Stimulated activated CD4-positive, alpha-beta T cell treated with anti-CD3 and anti-CD28 coated beads, Interleukin-2, amount 100 ng/mL, for 24 hours (primary cell): Measurements from ENCODE around the gene NOXO1.
A peak's percentile ranks its signal among the peaks of the same experiment; 100 is the strongest.

Experiments used
- DNase-seq, 2 donors: peaks; one replicate each; pipeline ENCODE4 v3.0.0-alpha.2; 2020

NOXO1 gene

DNA sequence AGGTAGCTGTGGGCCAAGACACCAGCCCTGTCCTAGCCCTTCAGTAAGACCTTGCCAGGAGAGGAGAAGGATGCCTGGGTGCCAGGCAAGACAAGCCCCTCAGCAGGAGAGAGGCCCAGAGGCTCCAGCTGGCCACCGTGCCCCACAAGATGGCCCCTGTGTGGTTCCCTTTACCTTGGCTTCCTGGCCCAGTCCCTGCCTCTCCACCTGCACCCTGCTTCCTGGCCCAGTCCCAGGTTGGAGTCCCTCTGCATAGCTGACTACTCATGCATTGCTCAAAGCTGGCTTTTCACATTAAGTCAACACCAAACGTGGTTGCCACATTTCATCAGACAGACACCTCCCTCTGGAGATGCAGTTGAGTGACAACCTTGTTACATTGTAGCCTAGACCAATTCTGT, 12.5 kb upstream of the NOXO1 start:
- no peak for DNase-seq

DNA sequence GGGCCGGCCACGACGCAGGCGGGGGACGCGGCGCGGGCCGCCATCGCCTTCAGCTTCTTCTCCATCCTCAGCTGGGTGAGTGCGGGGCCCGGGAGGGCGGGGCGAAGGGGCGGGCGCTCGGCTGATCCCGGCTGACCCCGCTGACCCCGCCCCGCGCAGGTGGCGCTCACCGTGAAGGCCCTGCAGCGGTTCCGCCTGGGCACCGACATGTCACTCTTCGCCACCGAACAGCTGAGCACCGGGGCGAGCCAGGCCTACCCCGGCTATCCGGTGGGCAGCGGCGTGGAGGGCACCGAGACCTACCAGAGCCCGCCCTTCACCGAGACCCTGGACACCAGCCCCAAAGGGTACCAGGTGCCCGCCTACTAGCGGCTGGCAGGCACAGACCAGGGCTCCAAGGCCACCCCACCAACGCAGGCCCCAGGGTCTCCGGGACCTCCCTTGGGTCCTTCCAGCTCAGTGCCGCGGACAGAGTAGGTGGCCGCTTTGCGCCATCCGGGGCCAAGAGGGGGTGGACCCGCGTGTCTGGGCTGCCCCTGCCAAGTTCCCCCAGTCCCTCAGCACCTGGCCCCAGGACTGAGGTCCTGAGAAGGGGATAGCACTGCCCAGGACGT, 11.5 kb upstream of the NOXO1 start:
- no peak for DNase-seq

DNA sequence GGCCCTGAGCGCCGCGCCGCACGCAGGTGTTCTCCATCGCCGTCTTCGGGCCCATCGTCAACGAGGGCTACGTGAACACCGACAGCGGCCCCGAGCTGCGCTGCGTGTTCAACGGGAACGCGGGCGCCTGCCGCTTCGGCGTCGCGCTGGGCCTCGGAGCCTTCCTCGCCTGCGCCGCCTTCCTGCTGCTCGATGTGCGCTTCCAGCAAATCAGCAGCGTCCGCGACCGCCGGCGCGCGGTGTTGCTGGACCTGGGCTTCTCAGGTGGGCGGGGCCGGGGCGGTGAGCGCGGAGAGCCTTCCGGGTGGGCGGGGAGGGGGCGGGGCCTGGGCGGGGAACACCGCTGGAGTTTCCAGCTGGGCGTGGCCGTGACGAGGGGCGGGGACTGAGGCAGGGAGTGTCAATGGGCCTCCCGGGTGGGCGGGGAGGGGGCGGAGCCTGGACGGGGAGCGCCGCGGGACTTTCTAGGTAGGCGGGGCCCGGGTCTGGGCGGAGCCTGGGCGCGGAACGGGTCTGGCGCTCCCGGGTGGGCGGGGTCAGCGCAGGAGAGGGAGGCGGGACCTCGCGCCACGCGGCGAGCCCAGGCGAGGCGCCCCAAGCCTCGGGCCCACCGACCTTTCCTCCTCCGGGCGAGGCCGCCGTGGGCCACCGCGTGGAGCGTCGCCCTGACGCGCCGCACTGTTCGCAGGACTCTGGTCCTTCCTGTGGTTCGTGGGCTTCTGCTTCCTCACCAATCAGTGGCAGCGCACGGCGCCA, 10.9 kb upstream of the NOXO1 start:
- peak; percentile 97 to 98 for DNase-seq

DNA sequence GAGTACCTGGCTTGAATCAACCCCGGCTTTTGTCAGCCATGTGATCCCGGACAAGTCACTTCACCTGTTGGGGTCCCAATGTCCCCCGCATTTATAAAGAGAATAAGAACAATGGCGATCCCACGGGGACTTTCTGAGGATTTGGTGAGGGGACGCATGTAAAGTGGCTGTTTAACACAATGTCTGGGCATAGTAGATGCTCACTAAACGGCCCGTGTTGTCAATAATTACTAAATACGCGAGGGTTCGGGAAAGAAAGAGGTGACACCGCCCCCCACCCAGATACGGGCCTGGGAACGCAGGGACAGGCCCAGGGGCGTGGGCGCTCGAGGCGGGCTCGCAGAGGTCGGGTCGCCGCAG, 10.3 kb upstream of the NOXO1 start:
- DNase-seq, result no peak

DNA sequence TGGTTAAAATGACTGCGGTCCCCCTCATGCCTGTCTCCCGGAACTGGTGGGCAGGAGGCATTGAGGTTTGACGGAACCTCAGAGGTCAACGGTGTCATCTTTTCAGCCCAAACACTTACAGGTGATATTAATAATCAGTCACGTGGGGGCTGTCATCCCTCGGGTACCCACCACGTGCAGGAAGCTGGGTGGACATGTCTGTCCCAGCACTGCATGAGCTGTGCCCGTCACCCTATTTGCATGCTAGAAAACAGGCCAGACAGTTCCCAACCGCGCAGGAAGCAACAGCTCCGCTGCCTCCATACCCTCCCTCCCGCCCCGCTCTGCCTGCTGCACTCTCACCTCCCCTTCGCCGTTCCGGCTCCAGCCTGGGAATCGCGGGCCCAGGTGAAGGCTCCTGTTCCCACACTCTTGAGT, 9.9 kb upstream of the NOXO1 start:
- peak; percentile 41 to 43 for DNase-seq

GRCh38 chr16:1990351-1991134, 9.3 kb upstream of the NOXO1 start:
- DNase-seq, result peak in 1 of 2 donors; percentile 42

DNA sequence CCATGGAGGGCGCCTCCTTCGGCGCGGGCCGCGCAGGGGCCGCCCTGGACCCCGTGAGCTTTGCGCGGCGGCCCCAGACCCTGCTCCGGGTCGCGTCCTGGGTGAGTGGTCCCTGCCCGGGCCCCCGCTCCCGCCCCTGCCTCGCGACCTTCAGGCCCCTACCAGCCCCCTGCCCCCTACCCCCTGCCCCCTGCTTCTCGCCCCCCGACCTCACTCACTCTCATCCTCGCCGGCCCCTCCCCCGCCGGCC, 8.8 kb upstream of the NOXO1 start:
- no peak for DNase-seq

GRCh38 chr16:1989209-1990100, 8.2 kb upstream of the NOXO1 start, which contains the start of gene SYNGR3:
Gene SYNGR3 (plus strand): TSS chr16:1989970. CDS start chr16:1990103, 133 bp downstream.
- no peak for DNase-seq

- no peak for DNase-seq
Observed at GRCh38 chr16:1987198-1987597, 5.9 kb upstream of the NOXO1 start.

DNA sequence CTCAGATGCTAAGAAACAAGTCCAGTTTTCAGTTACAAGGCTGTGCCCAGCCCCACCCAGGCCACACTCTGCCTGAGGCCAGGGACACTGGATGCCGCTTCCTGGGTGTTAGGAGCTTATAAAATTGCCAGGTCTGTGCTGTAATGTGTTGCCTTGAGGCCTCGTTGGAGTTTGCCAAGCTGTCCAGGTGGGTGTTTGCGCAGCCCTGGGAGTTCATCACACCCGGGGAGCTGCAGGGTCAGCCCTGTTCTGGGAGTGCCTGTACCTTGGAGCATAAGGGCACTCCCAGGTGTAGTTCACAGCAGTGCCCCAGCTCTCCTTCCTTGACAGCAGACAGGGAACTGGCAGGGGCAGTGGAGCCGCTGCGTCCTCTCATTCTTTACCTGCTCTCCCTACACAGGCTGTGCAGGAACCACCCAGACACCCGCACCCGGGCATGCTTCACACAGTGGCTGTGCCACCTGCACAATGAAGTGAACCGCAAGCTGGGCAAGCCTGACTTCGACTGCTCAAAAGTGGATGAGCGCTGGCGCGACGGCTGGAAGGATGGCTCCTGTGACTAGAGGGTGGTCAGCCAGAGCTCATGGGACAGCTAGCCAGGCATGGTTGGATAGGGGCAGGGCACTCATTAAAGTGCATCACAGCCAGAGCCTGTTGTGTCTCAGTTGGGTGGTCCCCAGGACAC, 4.3 kb upstream of the NOXO1 start:
- no peak for DNase-seq

- no peak for DNase-seq
Observed at GRCh38 chr16:1984347-1985225, 3.3 kb upstream of the NOXO1 start.

- peak; percentile 74 to 86 for DNase-seq
Observed at GRCh38 chr16:1983544-1984346, 2.5 kb upstream of the NOXO1 start, which contains the start of gene GFER. Gene GFER (plus strand): TSS chr16:1984193. CDS start chr16:1984219, 26 bp downstream.

DNA sequence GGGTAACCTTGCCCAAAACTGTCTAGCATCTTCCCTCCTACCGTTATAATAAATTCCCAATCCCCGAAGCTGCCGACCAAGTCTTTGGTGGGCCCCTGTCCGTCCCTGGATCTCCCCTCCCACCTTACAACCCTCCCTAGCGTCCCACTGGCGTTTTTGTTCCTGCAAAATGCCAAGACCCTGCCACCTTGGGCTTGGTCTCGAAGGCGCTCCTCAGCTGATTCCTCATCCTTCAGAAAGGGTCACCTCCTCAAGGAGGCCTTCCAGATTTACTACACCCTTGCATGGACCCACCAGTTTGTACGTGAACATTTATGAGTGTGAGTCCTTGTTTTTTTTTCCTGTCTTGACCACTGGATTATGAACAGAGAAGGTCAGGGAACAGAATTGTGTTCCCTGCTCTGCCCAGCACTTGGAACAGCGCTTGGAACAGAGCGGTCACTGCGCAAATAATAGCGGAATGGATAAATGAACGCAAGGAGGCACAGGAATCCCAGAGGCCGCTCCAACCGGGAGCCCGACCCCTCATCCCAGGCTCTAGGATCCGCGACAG, 1.8 kb upstream of the NOXO1 start:
- DNase-seq, result no peak

GRCh38 chr16:1982013-1982433, 754 bp upstream of the NOXO1 start:
- DNase-seq, result no peak

GRCh38 chr16:1980770-1981087, 540 bp downstream of the NOXO1 start:
- DNase-seq, result no peak

GRCh38 chr16:1980030-1980769, 1.1 kb downstream of the NOXO1 start:
- no peak for DNase-seq

GRCh38 chr16:1979271-1980029, 1.8 kb downstream of the NOXO1 start:
- peak; percentile 44 to 63 for DNase-seq

- no peak for DNase-seq
Observed at GRCh38 chr16:1978476-1979120, 2.7 kb downstream of the NOXO1 start.
